ENCODE results near the gene PLXNA4. TPM values are rescaled to one million over a fixed set of nuclear protein-coding genes. Genes with fewer than 3 reads are reported as not detected.

Gene PLXNA4
- total RNA-seq, 1 experiment from 2014 or later = 0.11 TPM

GRCh38 chr7:132429181-132429580 is 147.1 kb downstream of the PLXNA4 start:
- intact Hi-C loops (cut with micrococcal nuclease; ENCODE audit: unreplicated experiment) = no loop called here

GRCh38 chr7:132428247-132428919 is 147.9 kb downstream of the PLXNA4 start:
- no TSS peak for BruUV-seq (replicated peaks)
- POLR2A ChIA-PET (ENCODE audit: low non-redundant PET) = no interaction called here

More at GRCh38 chr7:132429181-132429580, 147.1 kb downstream of the PLXNA4 start:
- H3K27ac ChIP-seq (ENCODE audit: low read depth, low read length, poor library complexity, severe bottlenecking) = no peak overlapping the region
- POLR2A ChIA-PET (ENCODE audit: low non-redundant PET) = no interaction called here
- no peak overlapping the region for H3K4me3 ChIP-seq (ENCODE audit: low read depth, low read length, poor library complexity, severe bottlenecking)
- peaks cover 2% of the 10 kb centered on the region for H3K27me3 ChIP-seq (replicated peaks; ENCODE audit: insufficient read depth, low read depth, low read length, poor library complexity)
- CTCF ChIA-PET = no interaction called here
- no peaks in the 10 kb centered on the region for H3K4me1 ChIP-seq (ENCODE audit: insufficient read depth, low read length, poor library complexity, severe bottlenecking)
- no peaks in the 10 kb centered on the region for H3K9me3 ChIP-seq (ENCODE audit: low read depth, low read length, poor library complexity, severe bottlenecking)
- no TSS peak for BruUV-seq (replicated peaks)
- no peak for DNase-seq (ENCODE audit: low spot score)
- TF ChIP-seq CTCF (conservative IDR thresholded peaks at IDR 0.05; ENCODE audit: low read depth, low read length) (no peak), EZH2 (IDR thresholded peaks at IDR 0.05; ENCODE audit: borderline replicate concordance, low read depth, low read length, poor library complexity, severe bottlenecking) (no peak)
- no peaks in the 10 kb centered on the region for H3K36me3 ChIP-seq (ENCODE audit: insufficient read depth, low read length, poor library complexity, severe bottlenecking)

GRCh38 chr7:132425942-132426341 is 150.3 kb downstream of the PLXNA4 start:
- Histone ChIP-seq H3K4me1 (ENCODE audit: insufficient read depth, low read length, poor library complexity, severe bottlenecking) (no peaks in the 10 kb centered on the region), H3K27me3 (replicated peaks; ENCODE audit: insufficient read depth, low read depth, low read length, poor library complexity) (no peaks in the 10 kb centered on the region), H3K4me3 (ENCODE audit: low read depth, low read length, poor library complexity, severe bottlenecking) (no peak overlapping the region), H3K36me3 (ENCODE audit: insufficient read depth, low read length, poor library complexity, severe bottlenecking) (no peaks in the 10 kb centered on the region), H3K9me3 (ENCODE audit: low read depth, low read length, poor library complexity, severe bottlenecking) (no peaks in the 10 kb centered on the region), H3K27ac (ENCODE audit: low read depth, low read length, poor library complexity, severe bottlenecking) (no peak overlapping the region)
- ChIA-PET CTCF (no interaction called here), POLR2A (ENCODE audit: low non-redundant PET) (no interaction called here)
- BruUV-seq (replicated peaks) = no TSS peak
- TF ChIP-seq EZH2 (IDR thresholded peaks at IDR 0.05; ENCODE audit: borderline replicate concordance, low read depth, low read length, poor library complexity, severe bottlenecking) = no peak
- TF ChIP-seq CTCF (conservative IDR thresholded peaks at IDR 0.05; ENCODE audit: low read depth, low read length) = no peak
- intact Hi-C loops (cut with micrococcal nuclease; ENCODE audit: unreplicated experiment) = no loop called here
- no peak for DNase-seq (ENCODE audit: low spot score)

More at GRCh38 chr7:132428247-132428919, 147.9 kb downstream of the PLXNA4 start:
- Histone ChIP-seq H3K36me3 (ENCODE audit: insufficient read depth, low read length, poor library complexity, severe bottlenecking) (no peaks in the 10 kb centered on the region), H3K4me3 (ENCODE audit: low read depth, low read length, poor library complexity, severe bottlenecking) (no peak overlapping the region), H3K9me3 (ENCODE audit: low read depth, low read length, poor library complexity, severe bottlenecking) (no peaks in the 10 kb centered on the region), H3K27me3 (replicated peaks; ENCODE audit: insufficient read depth, low read depth, low read length, poor library complexity) (no peaks in the 10 kb centered on the region), H3K27ac (ENCODE audit: low read depth, low read length, poor library complexity, severe bottlenecking) (no peak overlapping the region), H3K4me1 (ENCODE audit: insufficient read depth, low read length, poor library complexity, severe bottlenecking) (no peaks in the 10 kb centered on the region)
- CTCF ChIA-PET = no interaction called here
- TF ChIP-seq CTCF (conservative IDR thresholded peaks at IDR 0.05; ENCODE audit: low read depth, low read length) (no peak), EZH2 (IDR thresholded peaks at IDR 0.05; ENCODE audit: borderline replicate concordance, low read depth, low read length, poor library complexity, severe bottlenecking) (no peak)
- no peak for DNase-seq (ENCODE audit: low spot score)
- intact Hi-C loops (cut with micrococcal nuclease; ENCODE audit: unreplicated experiment) = no loop called here

Measured in A673 (cell line).